ENCODE measurements around the gene EXOC2. TPM values are rescaled to one million over a fixed set of nuclear protein-coding genes. Genes with fewer than 3 reads are reported as not detected.

Gene EXOC2
- total RNA-seq: 10 to 100 TPM; 44.1 to 46.9 TPM

GRCh38 chr6:692858-693722 lies at the start of gene EXOC2:
EXOC2 (minus strand) TSS chr6:693139; CDS start chr6:637818, 55,321 bp downstream.
- peaks cover 33% of the 10 kb centered on the region for H3K4me1 Mint-ChIP-seq
- H3K27ac Mint-ChIP-seq: peak within 1 kb of the TSS; percentile 91
- H3K4me3 Mint-ChIP-seq: peak within 1 kb of the TSS; percentile 95
- no peaks in the 10 kb centered on the region for H3K9me3 Mint-ChIP-seq
- peak; percentile 92 for ATAC-seq (replicated peaks)
- H3K36me3 Mint-ChIP-seq (ENCODE audit: low read depth): no peaks in the 10 kb centered on the region
- no peaks in the 10 kb centered on the region for H3K27me3 Mint-ChIP-seq

- Mint-ChIP-seq H3K4me3 (no peak overlapping the region), H3K9me3 (no peaks in the 10 kb centered on the region), H3K36me3 (ENCODE audit: low read depth) (no peaks in the 10 kb centered on the region), H3K27ac (no peak overlapping the region), H3K27me3 (peaks cover 5% of the 10 kb centered on the region), H3K4me1 (no peaks in the 10 kb centered on the region)
- ATAC-seq (replicated peaks): peak; percentile 87
Measured at GRCh38 chr6:741410-742339, 48.7 kb upstream of the EXOC2 start.

- Mint-ChIP-seq H3K27me3 (peaks cover 6% of the 10 kb centered on the region), H3K4me1 (no peaks in the 10 kb centered on the region), H3K9me3 (no peaks in the 10 kb centered on the region), H3K36me3 (ENCODE audit: low read depth) (no peaks in the 10 kb centered on the region), H3K27ac (no peak overlapping the region), H3K4me3 (no peak overlapping the region)
- no peak for ATAC-seq (replicated peaks)
Measured at GRCh38 chr6:736657-737446, 43.9 kb upstream of the EXOC2 start.

GRCh38 chr6:733431-734219 lies 40.7 kb upstream of the EXOC2 start:
- Mint-ChIP-seq H3K4me3 (no peak overlapping the region), H3K9me3 (no peaks in the 10 kb centered on the region), H3K27ac (no peak overlapping the region), H3K27me3 (peaks cover 6% of the 10 kb centered on the region), H3K4me1 (no peaks in the 10 kb centered on the region), H3K36me3 (ENCODE audit: low read depth) (no peaks in the 10 kb centered on the region)
- ATAC-seq (replicated peaks): no peak

GRCh38 chr6:731924-732323 lies 39.0 kb upstream of the EXOC2 start:
- H3K36me3 Mint-ChIP-seq (ENCODE audit: low read depth): no peaks in the 10 kb centered on the region
- no peak overlapping the region for H3K4me3 Mint-ChIP-seq
- peaks cover 6% of the 10 kb centered on the region for H3K27me3 Mint-ChIP-seq
- no peaks in the 10 kb centered on the region for H3K9me3 Mint-ChIP-seq
- H3K4me1 Mint-ChIP-seq: no peaks in the 10 kb centered on the region
- no peak overlapping the region for H3K27ac Mint-ChIP-seq
- no peak for ATAC-seq (replicated peaks)

GRCh38 chr6:729606-730320 lies 36.8 kb upstream of the EXOC2 start:
- H3K27me3 Mint-ChIP-seq: peaks cover 15% of the 10 kb centered on the region
- no peak for ATAC-seq (replicated peaks)
- no peak overlapping the region for H3K27ac Mint-ChIP-seq
- H3K36me3 Mint-ChIP-seq (ENCODE audit: low read depth): no peaks in the 10 kb centered on the region
- H3K4me1 Mint-ChIP-seq: no peaks in the 10 kb centered on the region
- H3K4me3 Mint-ChIP-seq: no peak overlapping the region
- H3K9me3 Mint-ChIP-seq: no peaks in the 10 kb centered on the region

- H3K36me3 Mint-ChIP-seq (ENCODE audit: low read depth): no peaks in the 10 kb centered on the region
- H3K27me3 Mint-ChIP-seq: peaks cover 15% of the 10 kb centered on the region
- no peak overlapping the region for H3K27ac Mint-ChIP-seq
- no peaks in the 10 kb centered on the region for H3K9me3 Mint-ChIP-seq
- no peak for ATAC-seq (replicated peaks)
- H3K4me1 Mint-ChIP-seq: no peaks in the 10 kb centered on the region
- no peak overlapping the region for H3K4me3 Mint-ChIP-seq
Measured at GRCh38 chr6:727856-728255, 34.9 kb upstream of the EXOC2 start.

- Mint-ChIP-seq H3K4me3 (no peak overlapping the region), H3K27ac (no peak overlapping the region), H3K27me3 (peaks cover 15% of the 10 kb centered on the region), H3K9me3 (no peaks in the 10 kb centered on the region), H3K36me3 (ENCODE audit: low read depth) (no peaks in the 10 kb centered on the region), H3K4me1 (no peaks in the 10 kb centered on the region)
- no peak for ATAC-seq (replicated peaks)
Measured at GRCh38 chr6:723540-723939, 30.6 kb upstream of the EXOC2 start.

GRCh38 chr6:722608-723007 lies 29.7 kb upstream of the EXOC2 start:
- no peak for ATAC-seq (replicated peaks)
- Mint-ChIP-seq H3K4me1 (no peaks in the 10 kb centered on the region), H3K27me3 (peaks cover 15% of the 10 kb centered on the region), H3K27ac (no peak overlapping the region), H3K4me3 (no peak overlapping the region), H3K9me3 (no peaks in the 10 kb centered on the region), H3K36me3 (ENCODE audit: low read depth) (no peaks in the 10 kb centered on the region)

GRCh38 chr6:722077-722524 lies 29.2 kb upstream of the EXOC2 start:
- Mint-ChIP-seq H3K9me3 (no peaks in the 10 kb centered on the region), H3K4me3 (no peak overlapping the region), H3K4me1 (no peaks in the 10 kb centered on the region), H3K27me3 (peaks cover 12% of the 10 kb centered on the region), H3K27ac (no peak overlapping the region), H3K36me3 (ENCODE audit: low read depth) (no peaks in the 10 kb centered on the region)
- peak; percentile 85 for ATAC-seq (replicated peaks)

- Mint-ChIP-seq H3K4me1 (no peaks in the 10 kb centered on the region), H3K27ac (no peak overlapping the region), H3K36me3 (ENCODE audit: low read depth) (no peaks in the 10 kb centered on the region), H3K4me3 (no peak overlapping the region), H3K27me3 (no peaks in the 10 kb centered on the region), H3K9me3 (no peaks in the 10 kb centered on the region)
- ATAC-seq (replicated peaks): no peak
Measured at GRCh38 chr6:718345-718744, 25.4 kb upstream of the EXOC2 start.

- no peaks in the 10 kb centered on the region for H3K27me3 Mint-ChIP-seq
- H3K27ac Mint-ChIP-seq: no peak overlapping the region
- ATAC-seq (replicated peaks): no peak
- no peaks in the 10 kb centered on the region for H3K9me3 Mint-ChIP-seq
- no peaks in the 10 kb centered on the region for H3K36me3 Mint-ChIP-seq (ENCODE audit: low read depth)
- H3K4me3 Mint-ChIP-seq: no peak overlapping the region
- no peaks in the 10 kb centered on the region for H3K4me1 Mint-ChIP-seq
Measured at GRCh38 chr6:717135-717534, 24.2 kb upstream of the EXOC2 start.

All from activated T-helper 17 cell treated with anti-CD3 and anti-CD28 coated beads, Interleukin-2, amount 50 U/mL, for 72 hours (primary cell).